GM21360 (cell line): ENCODE results near the gene CTNNA3.

ENCODE experiments used
- ATAC-seq: cut with Tn5 transposase; IDR thresholded peaks from one replicate; pipeline ENCODE4 v1.9.1; 2021; ENCODE audit warnings: mild to moderate bottlenecking, moderate library complexity; ENCODE audit not compliant: unreplicated experiment

The CTNNA3 gene

GRCh38 chr10:65907199-65907712 lies 1788.7 kb downstream of the CTNNA3 start:
- no peak for ATAC-seq

- ATAC-seq: no peak
Measured at GRCh38 chr10:65903620-65904019, 1792.4 kb downstream of the CTNNA3 start.

GRCh38 chr10:65900271-65900670 lies 1795.7 kb downstream of the CTNNA3 start:
- ATAC-seq: no peak

GRCh38 chr10:65898055-65898454 lies 1797.9 kb downstream of the CTNNA3 start:
- ATAC-seq: no peak

GRCh38 chr10:65894961-65895360 lies 1801.0 kb downstream of the CTNNA3 start:
- ATAC-seq: no peak

- no peak for ATAC-seq
Measured at GRCh38 chr10:65894379-65894778, 1801.6 kb downstream of the CTNNA3 start.

DNA sequence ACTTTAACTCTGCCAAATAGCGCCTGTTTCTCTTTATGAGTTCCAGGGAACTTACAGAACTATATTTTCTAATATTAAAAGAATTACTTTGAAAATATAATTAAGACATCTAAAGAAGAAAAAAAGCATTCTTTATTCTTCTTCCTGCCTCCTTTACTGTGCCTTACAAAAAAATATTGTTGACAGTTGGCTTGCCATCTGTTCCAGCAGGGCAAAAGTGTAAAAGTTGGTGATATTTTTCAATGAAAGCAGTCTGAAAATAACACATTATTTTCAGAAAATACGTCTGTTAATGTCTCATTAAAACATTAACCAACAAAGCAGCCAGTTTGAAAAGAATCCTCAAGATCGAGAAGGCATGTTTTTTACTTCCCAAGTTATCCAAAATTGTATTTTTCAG lies 1802.3 kb downstream of the CTNNA3 start:
- ATAC-seq: no peak

GRCh38 chr10:65892284-65892683 lies 1803.7 kb downstream of the CTNNA3 start:
- ATAC-seq: no peak

DNA sequence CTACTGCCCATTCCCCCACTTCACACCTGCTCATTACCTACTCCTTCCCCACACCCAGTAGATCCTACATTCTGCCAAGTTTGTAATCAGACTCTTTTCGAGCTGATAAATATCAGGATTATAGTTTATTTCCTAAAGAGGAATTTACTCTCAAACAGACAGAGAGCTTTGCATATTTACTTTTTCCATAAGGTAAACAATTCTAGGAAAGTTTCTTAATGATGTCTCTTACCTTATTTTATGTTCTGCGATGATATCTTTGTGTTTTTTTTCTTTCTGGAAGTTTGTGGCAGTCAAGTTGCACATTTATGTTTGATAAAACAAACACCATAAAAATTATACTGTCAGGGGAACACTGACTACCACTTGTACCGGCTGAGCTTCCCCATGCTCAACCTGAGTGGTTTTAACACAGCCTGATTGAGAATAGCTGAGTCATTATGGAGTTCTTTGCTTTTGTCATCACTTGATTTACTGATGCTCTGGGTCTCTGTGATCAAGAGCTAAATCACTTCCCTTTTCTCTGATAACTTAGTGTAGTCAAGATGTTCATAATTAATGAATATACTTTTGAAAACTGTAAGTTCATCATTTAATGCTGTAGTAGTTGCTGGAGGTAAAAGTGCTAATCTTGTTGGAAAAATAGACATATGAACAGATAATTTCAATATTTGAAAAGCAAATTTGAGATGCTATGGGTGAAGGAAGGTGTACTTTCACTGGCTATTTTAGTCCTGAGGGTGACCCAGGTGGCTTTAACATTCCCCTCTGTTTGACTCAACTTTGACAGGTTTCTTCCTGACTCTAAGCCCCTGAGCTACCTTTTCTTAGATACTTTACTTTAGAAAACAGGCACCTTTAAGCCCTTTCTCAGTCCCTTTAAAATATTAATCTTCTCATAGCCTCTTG lies 1804.7 kb downstream of the CTNNA3 start:
- ATAC-seq: peak; percentile 89

DNA sequence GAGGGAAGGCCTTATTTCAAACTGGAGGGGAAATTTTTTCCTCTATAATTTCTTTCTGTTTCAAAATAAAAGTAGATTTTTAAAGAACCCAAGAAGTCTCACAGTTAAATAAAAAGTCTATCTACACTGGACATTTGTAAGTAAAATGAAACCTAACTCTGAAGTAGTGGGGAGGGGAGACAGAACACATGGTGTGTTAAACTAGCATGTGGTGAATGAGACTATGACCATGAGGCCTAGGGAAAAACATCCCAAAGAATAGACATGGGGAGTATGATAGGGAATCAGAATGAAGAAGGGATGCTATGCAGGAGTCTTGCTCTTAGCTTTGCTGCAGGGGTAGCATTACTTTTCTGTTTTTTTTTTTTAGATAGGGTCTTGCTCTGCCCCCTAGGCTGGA lies 1831.5 kb downstream of the CTNNA3 start:
- ATAC-seq: no peak

- no peak for ATAC-seq
Measured at GRCh38 chr10:65864036-65864435, 1832.0 kb downstream of the CTNNA3 start.
